Mesothelial cell of epicardium (in vitro differentiated cells): ENCODE measurements around the gene RNF208. TPM values are rescaled to one million over a fixed set of nuclear protein-coding genes. Genes with fewer than 3 reads are reported as not detected.

Source experiments
- DNase-seq, 2 experiments: peaks; one replicate each; pipeline ENCODE4 v3.0.0; 2021; ENCODE audit warnings: low spot score in 2 of 2; ENCODE audit not compliant: unreplicated experiment in 2 of 2
- H3K27ac Mint-ChIP-seq: 2 replicates; pipeline ENCODE4 v1.8.0; 2021; ENCODE audit warnings: mixed read lengths
- H3K27me3 Mint-ChIP-seq: 2 replicates; pipeline ENCODE4 v1.8.0; 2021; ENCODE audit warnings: low read depth, mixed read lengths
- H3K36me3 Mint-ChIP-seq: 2 replicates; pipeline ENCODE4 v1.8.0; 2021; ENCODE audit warnings: mixed read lengths
- H3K4me1 Mint-ChIP-seq: 2 replicates; pipeline ENCODE4 v1.8.0; 2021; ENCODE audit warnings: mixed read lengths
- H3K4me3 Mint-ChIP-seq: 2 replicates; pipeline ENCODE4 v1.8.0; 2021; ENCODE audit warnings: mild to moderate bottlenecking, moderate library complexity, mixed read lengths
- H3K9me3 Mint-ChIP-seq: 2 replicates; pipeline ENCODE4 v1.8.0; 2021; ENCODE audit warnings: mixed read lengths
- CTCF ChIP-seq: fragments of 200-600 bp; sonication (generic); IDR thresholded peaks from one replicate; pipeline ENCODE4 v1.5.0; 2021; ENCODE audit warnings: antibody characterized with exemption; ENCODE audit not compliant: unreplicated experiment
- total RNA-seq: library from RNA; stranded (reverse); gene quantifications from 3 replicates; pipeline ENCODE4 v1.2.1, GENCODE V29; 2021

Gene RNF208
- total RNA-seq, 1 donor from 2014 or later: 13.9 TPM

GRCh38 chr9:137221506-137222111, 431 bp downstream of the RNF208 start:
- Mint-ChIP-seq H3K36me3 (no peaks in the 10 kb centered on the region), H3K27me3 (peaks cover 2% of the 10 kb centered on the region), H3K4me3 (peak overlapping the region; percentile 33), H3K9me3 (no peaks in the 10 kb centered on the region), H3K27ac (no peak overlapping the region), H3K4me1 (peaks cover 9% of the 10 kb centered on the region)
- DNase-seq: no peak
- no peak for TF ChIP-seq CTCF

GRCh38 chr9:137221095-137221505, 940 bp downstream of the RNF208 start:
- H3K4me3 Mint-ChIP-seq: peak overlapping the region; percentile 49

GRCh38 chr9:137220317-137221094, 1.5 kb downstream of the RNF208 start:
- TF ChIP-seq CTCF: no peak
- peak overlapping the region; percentile 49 for H3K4me3 Mint-ChIP-seq
- H3K27me3 Mint-ChIP-seq: peaks cover 2% of the 10 kb centered on the region
- no peaks in the 10 kb centered on the region for H3K36me3 Mint-ChIP-seq
- H3K9me3 Mint-ChIP-seq: no peaks in the 10 kb centered on the region
- no peak overlapping the region for H3K27ac Mint-ChIP-seq
- H3K4me1 Mint-ChIP-seq: peaks cover 6% of the 10 kb centered on the region
- no peak for DNase-seq

More at GRCh38 chr9:137221095-137221505, 940 bp downstream of the RNF208 start:
- no peak for DNase-seq
- Mint-ChIP-seq H3K27ac (no peak overlapping the region), H3K4me1 (peaks cover 6% of the 10 kb centered on the region), H3K9me3 (no peaks in the 10 kb centered on the region), H3K36me3 (no peaks in the 10 kb centered on the region), H3K27me3 (peaks cover 2% of the 10 kb centered on the region)
- TF ChIP-seq CTCF: no peak

- DNase-seq: no peak
- H3K4me3 Mint-ChIP-seq: peak overlapping the region; percentile 24
- H3K27ac Mint-ChIP-seq: no peak overlapping the region
- peaks cover 2% of the 10 kb centered on the region for H3K27me3 Mint-ChIP-seq
- no peaks in the 10 kb centered on the region for H3K36me3 Mint-ChIP-seq
- H3K9me3 Mint-ChIP-seq: no peaks in the 10 kb centered on the region
- peaks cover 6% of the 10 kb centered on the region for H3K4me1 Mint-ChIP-seq
- no peak for TF ChIP-seq CTCF
Observed at GRCh38 chr9:137219757-137220316, 2.2 kb downstream of the RNF208 start.

- H3K27me3 Mint-ChIP-seq: peaks cover 2% of the 10 kb centered on the region
- H3K36me3 Mint-ChIP-seq: no peaks in the 10 kb centered on the region
- no peak for TF ChIP-seq CTCF
- no peak overlapping the region for H3K4me3 Mint-ChIP-seq
- no peaks in the 10 kb centered on the region for H3K9me3 Mint-ChIP-seq
- peaks cover 6% of the 10 kb centered on the region for H3K4me1 Mint-ChIP-seq
- H3K27ac Mint-ChIP-seq: no peak overlapping the region
- DNase-seq: no peak
Observed at GRCh38 chr9:137218754-137219271, 3.2 kb downstream of the RNF208 start.
